GM20000 (cell line): ENCODE data around the gene FAM177A1.

Experiments used
- DNase-seq: peaks from one replicate; pipeline ENCODE4 v3.0.0; 2012; ENCODE audit warnings: low spot score
- TF ChIP-seq, protein P1 (sequence below): IDR thresholded peaks from 2 replicates; pipeline ENCODE4 v1.5.1; 2012; ENCODE audit warnings: mild to moderate bottlenecking, control low read depth; ENCODE audit errors: extremely low read depth, missing control alignments

FAM177A1 gene

DNA sequence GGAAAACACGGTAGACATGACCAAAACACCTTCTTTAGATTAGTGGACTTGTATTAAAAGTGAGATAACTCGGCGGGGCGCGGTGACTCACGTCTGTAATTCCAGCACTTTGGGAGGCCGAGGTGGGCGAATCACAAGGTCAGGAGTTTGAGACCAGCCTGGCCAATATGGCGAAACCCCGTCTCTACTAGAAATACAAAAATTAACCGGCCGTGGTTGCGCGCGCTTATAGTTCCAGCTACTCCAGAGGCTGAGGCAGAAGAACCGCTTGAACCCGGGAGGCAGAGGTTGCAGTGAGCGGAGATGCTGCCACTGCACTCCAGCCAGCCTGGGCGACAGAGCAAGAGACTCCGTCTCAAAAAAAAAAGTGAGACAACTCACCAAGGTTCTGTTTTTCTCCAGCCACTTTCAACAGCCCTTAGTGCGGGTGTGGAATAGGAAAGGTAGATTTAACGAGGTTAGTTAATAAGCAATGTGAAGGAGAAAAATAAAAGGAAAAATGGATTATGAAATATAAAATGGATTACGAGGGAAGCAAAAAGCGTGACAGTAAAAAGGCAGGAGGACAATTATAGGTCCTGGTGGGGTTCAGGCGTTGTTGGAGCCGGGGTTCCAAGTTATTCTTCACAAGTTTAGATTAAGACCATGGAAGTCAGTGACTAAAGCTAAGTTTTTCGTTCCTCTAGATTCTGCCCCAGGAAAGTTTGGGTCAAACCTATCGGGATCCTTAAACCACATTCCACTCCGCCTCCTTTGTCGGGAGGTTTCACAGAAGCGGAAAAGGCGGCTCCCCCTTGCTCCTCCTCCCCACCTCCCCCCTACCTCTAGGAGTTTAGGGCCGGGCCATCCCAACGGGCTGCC is 75.2 kb downstream of the FAM177A1 start:
- TF ChIP-seq, protein P1, sequence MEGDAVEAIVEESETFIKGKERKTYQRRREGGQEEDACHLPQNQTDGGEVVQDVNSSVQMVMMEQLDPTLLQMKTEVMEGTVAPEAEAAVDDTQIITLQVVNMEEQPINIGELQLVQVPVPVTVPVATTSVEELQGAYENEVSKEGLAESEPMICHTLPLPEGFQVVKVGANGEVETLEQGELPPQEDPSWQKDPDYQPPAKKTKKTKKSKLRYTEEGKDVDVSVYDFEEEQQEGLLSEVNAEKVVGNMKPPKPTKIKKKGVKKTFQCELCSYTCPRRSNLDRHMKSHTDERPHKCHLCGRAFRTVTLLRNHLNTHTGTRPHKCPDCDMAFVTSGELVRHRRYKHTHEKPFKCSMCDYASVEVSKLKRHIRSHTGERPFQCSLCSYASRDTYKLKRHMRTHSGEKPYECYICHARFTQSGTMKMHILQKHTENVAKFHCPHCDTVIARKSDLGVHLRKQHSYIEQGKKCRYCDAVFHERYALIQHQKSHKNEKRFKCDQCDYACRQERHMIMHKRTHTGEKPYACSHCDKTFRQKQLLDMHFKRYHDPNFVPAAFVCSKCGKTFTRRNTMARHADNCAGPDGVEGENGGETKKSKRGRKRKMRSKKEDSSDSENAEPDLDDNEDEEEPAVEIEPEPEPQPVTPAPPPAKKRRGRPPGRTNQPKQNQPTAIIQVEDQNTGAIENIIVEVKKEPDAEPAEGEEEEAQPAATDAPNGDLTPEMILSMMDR = no peak

DNA sequence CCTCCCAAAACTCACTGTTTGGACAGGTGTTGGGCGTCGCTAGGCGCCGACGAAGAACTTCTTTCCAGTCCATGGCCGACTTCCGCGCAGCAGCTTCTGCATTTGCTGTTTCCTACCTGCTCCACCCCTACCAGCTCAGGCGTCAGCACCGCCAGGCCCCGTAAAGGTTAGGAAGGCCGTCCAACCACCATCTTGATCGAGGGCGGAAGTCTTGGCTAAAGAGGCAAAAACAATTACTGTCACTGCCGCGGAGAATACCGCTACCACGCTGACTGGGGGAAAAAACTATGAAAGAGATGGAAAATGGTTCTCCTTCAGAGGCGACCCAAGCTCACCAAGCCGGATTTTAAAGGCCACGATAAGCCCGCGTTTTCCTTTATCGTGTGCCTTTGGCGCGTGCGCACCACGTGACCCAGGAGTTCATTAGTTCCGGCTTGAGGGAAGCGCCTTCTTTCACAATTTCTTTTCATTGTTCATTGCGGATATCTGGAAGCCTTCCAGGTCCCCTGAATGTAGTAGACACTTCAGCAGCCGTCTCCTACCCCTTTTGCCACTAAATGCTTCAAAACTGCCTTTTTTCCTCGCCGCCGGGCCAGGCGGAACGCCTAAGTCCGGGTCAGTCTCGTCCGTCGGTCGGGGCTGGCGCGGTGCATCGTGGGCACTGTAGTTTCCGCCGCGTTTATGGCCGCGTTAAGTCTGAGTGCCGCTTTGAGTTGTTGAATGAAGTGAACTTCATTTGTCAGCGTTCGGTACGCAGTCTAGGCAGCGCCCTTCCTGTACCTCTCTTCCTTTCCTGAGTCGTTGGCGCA is 76.0 kb downstream of the FAM177A1 start, which contains the start of the genes PPP2R3C and PRORP:
Gene PPP2R3C, minus strand, starts transcription at position 104 of the 809 bp plus-strand sequence. Its CDS starts 31 bp downstream, at position 73.
Gene PRORP, plus strand, starts transcription at position 666 of the 809 bp plus-strand sequence. CDS start 694 bp downstream, outside the sequence.
- TF ChIP-seq, protein P1 = no peak
- peak; percentile 86 for DNase-seq

More for the DNA sequence above, 75.2 kb downstream of the FAM177A1 start:
- no peak for DNase-seq

DNA sequence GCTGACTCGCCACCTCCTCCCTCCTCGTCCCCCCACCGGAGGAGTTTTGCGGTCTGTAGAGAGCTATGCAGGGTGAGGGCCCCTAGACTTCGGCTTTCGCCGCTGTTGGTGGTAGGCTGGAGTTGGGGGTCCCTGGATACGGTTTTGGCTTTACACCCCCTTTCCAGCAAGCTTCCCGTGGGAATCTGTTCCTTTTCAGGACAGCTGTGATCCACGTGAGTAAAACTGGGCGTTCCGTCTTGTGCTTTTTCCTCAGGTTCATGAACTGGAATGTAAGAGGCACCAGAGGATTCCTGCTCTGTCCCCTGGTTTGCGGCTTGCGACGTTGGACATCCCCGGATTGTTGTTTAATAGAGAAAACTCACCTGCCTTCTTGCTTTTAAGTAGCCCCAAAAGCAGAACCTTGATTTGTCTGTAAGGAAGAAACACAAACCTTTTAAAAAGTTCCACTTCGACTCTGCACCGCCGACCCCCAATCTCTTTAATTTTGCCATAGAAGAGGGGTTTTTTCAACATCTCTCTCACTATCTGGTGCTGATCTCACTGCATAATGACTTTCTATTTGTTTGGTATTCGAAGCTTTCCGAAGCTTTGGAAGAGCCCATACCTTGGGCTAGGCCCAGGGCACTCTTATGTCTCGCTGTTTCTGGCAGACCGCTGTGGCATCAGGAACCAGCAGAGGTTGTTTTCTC is 76.8 kb downstream of the FAM177A1 start:
- TF ChIP-seq, protein P1 = no peak
- DNase-seq = no peak

DNA sequence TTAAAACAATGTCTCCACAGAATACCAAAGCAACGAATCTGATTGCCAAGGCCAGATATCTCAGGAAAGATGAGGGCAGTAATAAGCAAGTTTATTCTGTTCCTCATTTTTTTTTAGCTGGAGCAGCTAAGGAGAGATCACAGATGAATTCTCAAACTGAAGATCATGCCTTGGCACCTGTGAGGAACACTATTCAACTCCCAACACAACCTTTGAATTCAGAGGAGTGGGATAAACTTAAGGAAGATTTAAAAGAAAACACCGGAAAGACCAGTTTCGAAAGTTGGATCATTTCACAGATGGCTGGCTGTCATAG is 77.3 kb downstream of the FAM177A1 start:
- DNase-seq = no peak
- TF ChIP-seq, protein P1 = no peak

DNA sequence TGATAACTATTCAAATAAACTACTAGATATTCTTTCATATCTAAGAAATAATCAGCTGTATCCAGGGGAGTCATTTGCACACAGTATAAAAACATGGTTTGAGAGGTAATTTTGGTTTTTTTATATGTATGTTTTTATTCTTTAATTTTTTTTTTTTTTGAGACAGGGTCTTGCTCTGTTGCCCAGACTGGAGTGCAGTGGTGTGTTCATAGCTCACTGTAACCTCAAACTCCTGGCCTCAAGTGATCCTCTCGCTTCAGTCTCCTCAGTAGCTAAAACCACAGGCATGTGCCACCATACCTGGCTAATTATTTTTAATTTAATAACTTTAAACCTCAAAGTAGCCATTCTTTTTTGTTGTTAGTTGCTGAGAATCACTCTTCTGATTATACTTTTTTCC is 78.1 kb downstream of the FAM177A1 start:
- no peak for DNase-seq
- TF ChIP-seq, protein P1 = no peak
